Measurements from ENCODE around the gene INO80. TPM values are rescaled to one million over a fixed set of nuclear protein-coding genes. Genes with fewer than 3 reads are reported as not detected.
"Not testable (repeated sequence)": the region's sequence is repeated elsewhere in the genome, so short reads cannot be mapped to it uniquely, and the experiment has no call there.

The INO80 gene
- total RNA-seq, 1 donor from 2014 or later, result 31.7 TPM

DNA sequence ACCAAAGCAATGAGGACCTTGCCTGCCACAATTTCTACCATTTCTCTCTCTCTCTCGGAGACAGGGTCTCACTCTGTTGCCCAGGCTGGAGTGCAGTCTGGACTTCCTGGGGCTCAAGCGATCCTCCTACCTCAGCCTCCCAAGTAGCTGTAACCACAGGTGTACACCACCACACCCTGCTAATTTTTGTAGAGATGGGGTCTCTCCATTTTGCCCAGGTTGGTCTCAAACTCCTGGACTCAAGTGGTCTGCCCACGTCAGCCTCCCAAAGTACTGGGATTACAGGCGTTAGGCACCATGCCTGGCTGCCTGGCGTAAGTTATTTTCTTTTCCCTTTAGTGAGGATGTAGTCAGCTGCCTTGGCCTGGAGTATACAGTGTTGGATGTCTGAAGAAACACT, 37.7 kb upstream of the INO80 start:
- no peak for DNase-seq (ENCODE audit: extremely low spot score in 2 of 2)
- H3K4me1 ChIP-seq, result no peaks in the 10 kb centered on the region
- no peak overlapping the region for H3K27ac ChIP-seq
- TF ChIP-seq POLR2A (IDR thresholded peaks at IDR 0.05) (no peak), POLR2AphosphoS5 (IDR thresholded peaks at IDR 0.05; ENCODE audit: insufficient read depth in 1 of 2, low read depth in 1 of 2) (no peak)
- TF ChIP-seq, protein P1, sequence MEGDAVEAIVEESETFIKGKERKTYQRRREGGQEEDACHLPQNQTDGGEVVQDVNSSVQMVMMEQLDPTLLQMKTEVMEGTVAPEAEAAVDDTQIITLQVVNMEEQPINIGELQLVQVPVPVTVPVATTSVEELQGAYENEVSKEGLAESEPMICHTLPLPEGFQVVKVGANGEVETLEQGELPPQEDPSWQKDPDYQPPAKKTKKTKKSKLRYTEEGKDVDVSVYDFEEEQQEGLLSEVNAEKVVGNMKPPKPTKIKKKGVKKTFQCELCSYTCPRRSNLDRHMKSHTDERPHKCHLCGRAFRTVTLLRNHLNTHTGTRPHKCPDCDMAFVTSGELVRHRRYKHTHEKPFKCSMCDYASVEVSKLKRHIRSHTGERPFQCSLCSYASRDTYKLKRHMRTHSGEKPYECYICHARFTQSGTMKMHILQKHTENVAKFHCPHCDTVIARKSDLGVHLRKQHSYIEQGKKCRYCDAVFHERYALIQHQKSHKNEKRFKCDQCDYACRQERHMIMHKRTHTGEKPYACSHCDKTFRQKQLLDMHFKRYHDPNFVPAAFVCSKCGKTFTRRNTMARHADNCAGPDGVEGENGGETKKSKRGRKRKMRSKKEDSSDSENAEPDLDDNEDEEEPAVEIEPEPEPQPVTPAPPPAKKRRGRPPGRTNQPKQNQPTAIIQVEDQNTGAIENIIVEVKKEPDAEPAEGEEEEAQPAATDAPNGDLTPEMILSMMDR (IDR thresholded peaks at IDR 0.05), result no peak
- no peak overlapping the region for H3K4me3 ChIP-seq
- no peaks in the 10 kb centered on the region for H3K9me3 ChIP-seq
- H3K27me3 ChIP-seq, result no peaks in the 10 kb centered on the region
- intact Hi-C loops (cut with DNase I), result no loop called here
- H3K36me3 ChIP-seq, result no peaks in the 10 kb centered on the region

DNA sequence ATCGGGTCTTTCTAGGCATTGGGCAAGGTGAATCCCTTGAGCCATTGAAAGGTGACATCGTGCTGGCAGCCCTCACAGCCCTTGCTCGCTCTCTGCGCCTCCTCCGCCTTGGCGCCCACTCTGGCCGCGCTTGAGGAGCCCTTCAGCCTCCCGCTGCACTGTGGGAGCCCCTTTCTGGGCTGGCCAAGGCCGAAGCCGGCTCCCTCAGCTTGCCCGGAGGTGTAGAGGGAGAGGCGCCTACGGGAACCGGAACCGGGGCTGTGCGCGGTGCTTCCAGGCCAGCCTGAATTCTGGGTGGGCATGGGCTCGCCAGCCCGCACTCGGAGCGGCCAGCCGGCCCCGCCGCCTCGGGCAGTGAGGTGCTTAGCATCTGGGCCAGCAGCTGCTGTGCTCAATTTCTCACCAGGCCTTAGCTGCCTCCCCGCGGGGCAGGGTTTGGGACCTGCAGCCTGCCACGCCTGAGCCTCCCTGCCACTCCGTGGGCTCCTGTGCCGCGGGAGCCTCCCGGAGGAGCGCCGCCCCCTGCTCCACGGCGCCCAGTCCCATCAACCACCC, 35.4 kb upstream of the INO80 start:
- Histone ChIP-seq H3K4me1 (no peaks in the 10 kb centered on the region), H3K4me3 (no peak overlapping the region), H3K27me3 (no peaks in the 10 kb centered on the region), H3K27ac (no peak overlapping the region), H3K9me3 (no peaks in the 10 kb centered on the region), H3K36me3 (no peaks in the 10 kb centered on the region)
- no peak for DNase-seq (ENCODE audit: extremely low spot score in 2 of 2)
- TF ChIP-seq POLR2A (IDR thresholded peaks at IDR 0.05) (no peak), POLR2AphosphoS5 (IDR thresholded peaks at IDR 0.05; ENCODE audit: insufficient read depth in 1 of 2, low read depth in 1 of 2) (no peak)
- TF ChIP-seq, protein P1 (IDR thresholded peaks at IDR 0.05), result no peak
- intact Hi-C loops (cut with DNase I), result no loop called here

DNA sequence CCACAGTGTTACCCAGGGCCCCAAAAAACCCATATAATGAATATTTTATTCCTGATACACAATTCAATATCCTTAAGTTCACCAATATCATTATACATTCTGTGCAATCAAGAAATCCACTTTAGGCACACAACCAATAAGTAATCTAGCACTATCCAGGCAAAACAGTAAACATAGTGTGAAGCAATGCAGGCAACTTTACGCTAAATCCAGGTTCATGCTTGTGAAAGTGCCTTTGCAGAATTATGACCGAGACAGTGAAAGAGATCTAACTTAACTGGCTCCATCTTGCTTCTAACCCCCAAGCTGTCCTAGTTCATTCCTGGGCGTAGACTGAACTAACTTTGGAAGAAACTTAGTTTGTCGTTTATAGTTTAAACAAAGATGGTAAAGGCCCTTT, 34.2 kb upstream of the INO80 start:
- intact Hi-C loops (cut with DNase I), result no loop called here
- Histone ChIP-seq H3K27ac (no peak overlapping the region), H3K4me1 (no peaks in the 10 kb centered on the region), H3K4me3 (no peak overlapping the region), H3K9me3 (no peaks in the 10 kb centered on the region), H3K36me3 (no peaks in the 10 kb centered on the region), H3K27me3 (no peaks in the 10 kb centered on the region)
- TF ChIP-seq, protein P1 (IDR thresholded peaks at IDR 0.05), result no peak
- TF ChIP-seq POLR2AphosphoS5 (IDR thresholded peaks at IDR 0.05; ENCODE audit: insufficient read depth in 1 of 2, low read depth in 1 of 2) (no peak), POLR2A (IDR thresholded peaks at IDR 0.05) (no peak)
- no peak for DNase-seq (ENCODE audit: extremely low spot score in 2 of 2)

DNA sequence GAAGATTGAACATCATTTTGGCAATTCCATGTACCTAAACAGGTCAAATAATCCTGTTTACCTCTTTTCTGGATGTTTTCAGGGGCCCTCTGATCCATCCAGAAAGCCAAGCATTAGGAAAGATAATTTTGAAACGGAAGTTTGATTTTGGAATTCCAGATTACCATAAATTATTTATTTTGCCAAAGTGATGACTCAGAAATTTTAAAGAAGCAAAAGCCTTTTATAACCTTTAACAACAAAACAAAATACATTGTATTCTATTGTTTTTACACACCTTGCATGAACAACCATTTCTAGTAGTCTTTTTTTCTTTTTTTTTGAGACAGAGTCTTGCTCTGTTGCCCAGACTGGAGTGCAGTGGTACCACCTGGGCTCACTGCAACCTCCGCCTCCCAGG, 32.0 kb upstream of the INO80 start:
- no peaks in the 10 kb centered on the region for H3K36me3 ChIP-seq

DNA sequence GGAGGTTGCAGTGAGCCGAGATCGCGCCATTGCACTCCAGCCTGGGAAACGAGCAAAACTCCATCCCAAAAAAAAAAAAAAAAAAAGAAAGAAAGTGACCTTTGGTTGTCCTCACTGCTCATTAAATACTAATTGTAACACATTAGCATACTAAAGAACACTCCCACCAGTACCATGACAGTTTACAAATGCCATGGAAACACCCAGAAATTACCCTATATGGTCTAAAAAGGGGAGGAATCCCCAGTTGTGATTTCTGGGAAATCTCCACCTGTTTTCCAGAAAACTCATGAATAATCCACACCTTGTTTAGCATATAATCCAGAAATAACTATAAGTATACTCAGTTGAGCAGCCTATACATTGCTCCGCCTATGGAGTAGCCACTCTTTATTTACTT, 23.5 kb upstream of the INO80 start:
- no peaks in the 10 kb centered on the region for H3K27me3 ChIP-seq
- TF ChIP-seq, protein P1 (IDR thresholded peaks at IDR 0.05), result no peak
- TF ChIP-seq POLR2A (IDR thresholded peaks at IDR 0.05), result no peak
- TF ChIP-seq POLR2AphosphoS5 (IDR thresholded peaks at IDR 0.05; ENCODE audit: insufficient read depth in 1 of 2, low read depth in 1 of 2), result no peak
- H3K27ac ChIP-seq, result no peak overlapping the region
- H3K4me1 ChIP-seq, result no peaks in the 10 kb centered on the region
- no peak overlapping the region for H3K4me3 ChIP-seq
- intact Hi-C loops (cut with DNase I), result no loop called here
- H3K36me3 ChIP-seq, result no peaks in the 10 kb centered on the region
- no peaks in the 10 kb centered on the region for H3K9me3 ChIP-seq
- no peak for DNase-seq (ENCODE audit: extremely low spot score in 2 of 2)

More for the DNA sequence above, 32.0 kb upstream of the INO80 start:
- no peaks in the 10 kb centered on the region for H3K9me3 ChIP-seq
- TF ChIP-seq POLR2A (IDR thresholded peaks at IDR 0.05) (no peak), POLR2AphosphoS5 (IDR thresholded peaks at IDR 0.05; ENCODE audit: insufficient read depth in 1 of 2, low read depth in 1 of 2) (no peak)
- TF ChIP-seq, protein P1 (IDR thresholded peaks at IDR 0.05), result no peak
- no peak overlapping the region for H3K27ac ChIP-seq
- no peak for DNase-seq (ENCODE audit: extremely low spot score in 2 of 2)
- no peak overlapping the region for H3K4me3 ChIP-seq
- no peaks in the 10 kb centered on the region for H3K27me3 ChIP-seq
- no peaks in the 10 kb centered on the region for H3K4me1 ChIP-seq
- intact Hi-C loops (cut with DNase I), result no loop called here

DNA sequence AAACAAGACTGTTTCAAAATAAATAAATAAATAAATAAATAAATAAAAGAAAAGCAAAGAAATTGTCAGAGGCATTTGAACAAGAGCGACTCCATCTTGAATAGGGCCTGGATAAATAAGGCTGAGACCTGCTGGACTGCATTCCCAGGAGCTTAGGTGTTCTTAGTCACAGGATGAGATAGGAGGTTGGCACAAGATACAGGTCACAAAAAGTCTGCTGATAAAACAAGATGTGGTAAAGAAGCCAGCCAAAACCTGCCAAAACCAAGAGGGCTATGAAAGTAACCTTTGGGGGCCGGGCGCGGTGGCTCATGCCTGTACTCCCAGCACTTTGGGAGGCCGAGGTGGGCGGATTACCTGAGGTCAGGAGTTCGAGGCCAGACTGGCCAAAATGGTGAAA, 23.0 kb upstream of the INO80 start:
- H3K27me3 ChIP-seq; H3K4me1 ChIP-seq; H3K9me3 ChIP-seq; intact Hi-C loops (cut with DNase I); H3K27ac ChIP-seq; DNase-seq (ENCODE audit: extremely low spot score in 2 of 2); H3K4me3 ChIP-seq; H3K36me3 ChIP-seq: not testable (repeated sequence)

DNA sequence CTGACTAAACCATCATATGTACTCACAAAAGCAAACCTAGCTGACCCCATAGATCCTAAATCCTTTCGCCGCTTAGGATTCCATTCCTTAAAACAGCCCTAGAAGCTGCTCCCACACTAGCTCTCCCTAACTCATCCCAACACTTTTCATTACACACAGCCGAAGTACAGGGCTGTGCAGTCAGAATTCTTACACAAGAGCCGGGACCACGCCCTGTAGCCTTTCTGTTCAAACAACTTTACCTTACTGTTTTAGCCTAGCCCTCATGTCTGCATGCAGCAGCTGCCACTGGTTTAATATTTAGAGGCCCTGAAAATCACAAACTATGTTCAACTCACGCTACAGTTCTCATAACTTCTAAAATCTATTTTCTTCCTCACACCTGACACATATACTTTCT, 19.5 kb upstream of the INO80 start:
- DNase-seq (ENCODE audit: extremely low spot score in 2 of 2); H3K4me3 ChIP-seq; H3K27me3 ChIP-seq; H3K4me1 ChIP-seq; H3K9me3 ChIP-seq; intact Hi-C loops (cut with DNase I); H3K36me3 ChIP-seq; H3K27ac ChIP-seq: not testable (repeated sequence)

Data from vagina (tissue), 2 donors.